IMR-90 (cell line): ENCODE results near the gene CD44. TPM values are rescaled to one million over a fixed set of nuclear protein-coding genes. Genes with fewer than 3 reads are reported as not detected.

Source experiments
- ATAC-seq: fragments of 200-7000 bp; cut with Tn5 transposase; 2 replicates; pipeline ENCODE4 v1.9.1; 2020; ENCODE audit warnings: low read depth, mild to moderate bottlenecking, moderate library complexity
- BruUV-seq: library from RNA; stranded (reverse); fragments of 400-500 nt; replicated peaks from 2 replicates; lab custom pipeline; 2021; lab: Mats Ljungman, UMichigan
- CTCF ChIA-PET: fragments of 300-600 bp; formaldehyde crosslinking; extraction: SDS; loops from one replicate; lab custom pipeline; 2021; ENCODE audit warnings: antibody characterized with exemption; lab: Yijun Ruan, JAX
- POLR2A ChIA-PET: fragments of 300-600 bp; sonication (Branson Sonifier 250); formaldehyde crosslinking; loops from one replicate; lab custom pipeline; 2022; ENCODE audit warnings: antibody characterized with exemption; ENCODE audit not compliant: unreplicated experiment; lab: Charles Lee
- DNase-seq: peaks from one replicate; pipeline ENCODE4 v3.0.0; 2013
- H2AFZ ChIP-seq: replicated peaks from 2 replicates; pipeline ENCODE3; 2013; ENCODE audit warnings: low read length, mild to moderate bottlenecking; ENCODE audit not compliant: poor library complexity
- H2AK5ac ChIP-seq: 2 replicates; pipeline ENCODE4 v1.6.1; 2013; ENCODE audit warnings: low read depth, low read length, inconsistent platforms
- H2AK9ac ChIP-seq: replicated peaks from 2 replicates; pipeline ENCODE3; 2013; ENCODE audit warnings: mild to moderate bottlenecking, low read depth, low read length, moderate library complexity; ENCODE audit not compliant: poor library complexity
- H2BK120ac ChIP-seq: 2 replicates; pipeline ENCODE4 v1.6.1; 2013; ENCODE audit warnings: low read depth, low read length, inconsistent platforms
- H2BK15ac ChIP-seq: 3 replicates; pipeline ENCODE4 v1.6.1; 2013; ENCODE audit warnings: low read depth, low read length, inconsistent platforms
- H2BK20ac ChIP-seq: 2 replicates; pipeline ENCODE4 v1.6.1; 2013; ENCODE audit warnings: low read depth, mild to moderate bottlenecking, inconsistent platforms, low read length, moderate library complexity
- H2BK5ac ChIP-seq: 2 replicates; pipeline ENCODE4 v1.6.1; 2013; ENCODE audit warnings: mild to moderate bottlenecking, low read depth, low read length, inconsistent platforms; ENCODE audit not compliant: poor library complexity, severe bottlenecking
- H3K14ac ChIP-seq: replicated peaks from 2 replicates; pipeline ENCODE4 v1.6.1; 2013; ENCODE audit warnings: low read depth, low read length, inconsistent platforms
- H3K18ac ChIP-seq: 2 replicates; pipeline ENCODE4 v1.6.1; 2013; ENCODE audit warnings: low read depth, low read length, control low read depth
- H3K23ac ChIP-seq: 2 replicates; pipeline ENCODE4 v1.6.1; 2013; ENCODE audit warnings: low read depth, low read length, inconsistent platforms
- H3K27ac ChIP-seq: 2 replicates; pipeline ENCODE4 v1.5.1; 2013; ENCODE audit warnings: mild to moderate bottlenecking, control low read depth, low read length; ENCODE audit not compliant: insufficient read depth
- H3K27me3 ChIP-seq: 2 replicates; pipeline ENCODE4 v1.6.1; 2013; ENCODE audit warnings: low read length; ENCODE audit not compliant: control insufficient read depth, insufficient read depth
- H3K36me3 ChIP-seq: 2 replicates; pipeline ENCODE4 v1.6.1; 2013; ENCODE audit warnings: low read length, mixed read lengths; ENCODE audit not compliant: control insufficient read depth, insufficient read depth
- H3K4ac ChIP-seq: 2 replicates; pipeline ENCODE4 v1.6.1; 2013; ENCODE audit warnings: low read depth, low read length, inconsistent platforms
- H3K4me1 ChIP-seq: 2 replicates; pipeline ENCODE4 v1.6.1; 2013; ENCODE audit warnings: low read length, mixed read lengths; ENCODE audit not compliant: control insufficient read depth, insufficient read depth
- H3K4me2 ChIP-seq: 2 replicates; pipeline ENCODE4 v1.6.1; 2013; ENCODE audit warnings: low read depth, mild to moderate bottlenecking, control low read depth, low read length, moderate library complexity
- H3K4me3 ChIP-seq: 2 replicates; pipeline ENCODE4 v1.5.1; 2013; ENCODE audit warnings: low read depth, mild to moderate bottlenecking, control low read depth, low read length, moderate library complexity; ENCODE audit not compliant: insufficient read depth
- H3K56ac ChIP-seq: 2 replicates; pipeline ENCODE4 v1.6.1; 2013; ENCODE audit warnings: low read length, inconsistent platforms; ENCODE audit not compliant: insufficient read depth; ENCODE audit errors: extremely low read depth
- H3K79me1 ChIP-seq, 2 experiments: 2 replicates each; pipeline ENCODE4 v1.6.1; 2013; ENCODE audit warnings: low read length in 2 of 2, inconsistent platforms in 1 of 2, low read depth in 1 of 2
- H3K9ac ChIP-seq: 2 replicates; pipeline ENCODE4 v1.6.1; 2013; ENCODE audit warnings: low read depth, low read length, control low read depth
- H3K9me1 ChIP-seq: 2 replicates; pipeline ENCODE4 v1.6.1; 2013; ENCODE audit warnings: low read length, inconsistent platforms; ENCODE audit not compliant: insufficient read depth
- H3K9me3 ChIP-seq: 2 replicates; pipeline ENCODE4 v1.6.1; 2013; ENCODE audit warnings: low read length; ENCODE audit not compliant: control insufficient read depth, insufficient read depth
- H4K20me1 ChIP-seq: 2 replicates; pipeline ENCODE4 v1.6.1; 2013; ENCODE audit warnings: low read length, inconsistent platforms; ENCODE audit not compliant: insufficient read depth
- H4K5ac ChIP-seq: 2 replicates; pipeline ENCODE4 v1.6.1; 2013; ENCODE audit warnings: mild to moderate bottlenecking, low read depth, low read length, control low read depth
- H4K8ac ChIP-seq, 2 experiments: 2 replicates each; pipeline ENCODE4 v1.6.1; 2013; ENCODE audit warnings: low read depth in 2 of 2, low read length in 2 of 2, control low read depth in 1 of 2, inconsistent platforms in 1 of 2
- H4K91ac ChIP-seq: 2 replicates; pipeline ENCODE4 v1.6.1; 2013; ENCODE audit warnings: low read depth, low read length, inconsistent platforms; ENCODE audit not compliant: insufficient read depth
- BHLHE40 ChIP-seq: fragments of 150-350 bp; IDR thresholded peaks from 2 replicates; pipeline ENCODE4 v1.6.1; 2016; ENCODE audit warnings: mild to moderate bottlenecking, low read depth, low read length
- CEBPB ChIP-seq: IDR thresholded peaks from 2 replicates; pipeline ENCODE4 v1.6.1; 2012; ENCODE audit warnings: low read depth, low read length, improper control_type of control experiment
- MAFK ChIP-seq: IDR thresholded peaks from 2 replicates; pipeline ENCODE4 v1.6.1; 2012; ENCODE audit warnings: low read depth, low read length, improper control_type of control experiment
- MAZ ChIP-seq: IDR thresholded peaks from 2 replicates; pipeline ENCODE4 v1.6.1; 2012; ENCODE audit warnings: low read depth, mild to moderate bottlenecking, low read length, improper control_type of control experiment, moderate library complexity, borderline replicate concordance
- MXI1 ChIP-seq: IDR thresholded peaks from 2 replicates; pipeline ENCODE4 v1.6.1; 2012; ENCODE audit warnings: low read depth, mild to moderate bottlenecking, low read length, moderate library complexity, borderline replicate concordance
- NFE2L2 ChIP-seq: fragments of 150-350 bp; IDR thresholded peaks from 2 replicates; pipeline ENCODE4 v1.6.1; 2016; ENCODE audit warnings: low read depth, mild to moderate bottlenecking, low read length
- SMC3 ChIP-seq: fragments of 150-350 bp; IDR thresholded peaks from 2 replicates; pipeline ENCODE4 v1.6.1; 2016; ENCODE audit warnings: low read depth, mild to moderate bottlenecking, antibody characterized with exemption, low read length, moderate library complexity
- WGBS, 2 experiments: methylation state at CpG; one replicate each; pipeline versions ENCODE4 v1.1.5 to v1.1.7; 2013; ENCODE audit warnings: missing lambda C conversion rate in 2 of 2; ENCODE audit not compliant: insufficient read length in 1 of 2; ENCODE audit errors: extremely low coverage in 2 of 2; 5-methylcytosine and 5-hydroxymethylcytosine counted together
- dilution Hi-C: fragments of 300-500 bp; cut with HindIII; formaldehyde crosslinking; loops from one replicate; pipeline ENCODE4 v1.14.3; 2018; ENCODE audit warnings: low sequenced_read_pairs; ENCODE audit not compliant: unreplicated experiment
- in situ Hi-C: fragments of 300-500 bp; cut with MboI; formaldehyde crosslinking; loops from 3 replicates; pipeline ENCODE4 v1.14.3; 2019; ENCODE audit warnings: low sequenced_read_pairs, inconsistent platforms, mixed read lengths
- intact Hi-C: fragments of 100-400 bp; cut with micrococcal nuclease; formaldehyde crosslinking; loops from 2 replicates; pipeline ENCODE4 v1.10.0; 2022
- polyA plus RNA-seq, 3 experiments: library from polyadenylated mRNA; depleted of rRNA; stranded (reverse); fragments of >200 nt; gene quantifications; 2 replicates each; pipeline ENCODE4 v1.2.3, GENCODE V29; 2012; ENCODE audit warnings: low replicate concordance in 1 of 3
- total RNA-seq: library from RNA; depleted of rRNA; stranded (reverse); fragments of >200 nt; gene quantifications from 2 replicates; pipeline ENCODE4 v1.2.3, GENCODE V29; 2012
- TF ChIP-seq, protein P1 (sequence below): fragments of 150-350 bp; IDR thresholded peaks from 2 replicates; pipeline ENCODE4 v1.6.1; 2016; ENCODE audit warnings: low read depth, mild to moderate bottlenecking, low read length, moderate library complexity, borderline replicate concordance
- TF ChIP-seq, protein P2 (sequence below): fragments of 150-350 bp; IDR thresholded peaks from 2 replicates; pipeline ENCODE4 v1.6.1; 2017; ENCODE audit warnings: mild to moderate bottlenecking, antibody characterized with exemption, low read length, low read depth
- TF ChIP-seq, protein P3 (sequence below): conservative IDR thresholded peaks from 2 replicates; pipeline ENCODE4 v1.5.1; 2012; ENCODE audit warnings: mild to moderate bottlenecking, low read depth, low read length, improper control_type of control experiment

Gene CD44
- total and polyA plus RNA-seq, 2 of the 4 experiments (the other 2 are of a cell fraction), result 357 to 947 TPM

- Histone ChIP-seq H4K20me1 (peaks cover 90% of the 10 kb centered on the region), H2BK120ac (0 out of 2 replicates have a peak overlapping the region, but pooled peaks have one; percentile 54), H3K56ac (no peak overlapping the region), H3K79me1 (peaks cover 5 to 78% of the 10 kb centered on the region in 2 experiments), H2BK15ac (0 out of 3 replicates have a peak overlapping the region, but pooled peaks have one; percentile 4), H3K9ac (no peak overlapping the region), H2BK20ac (no peak overlapping the region), H3K27me3 (no peaks in the 10 kb centered on the region), H3K23ac (no peak overlapping the region; the same call in 1 of the 2 replicates), H4K8ac (peak overlapping the region in 1 of 2 experiments; percentile 4; a peak in 1 of 4 replicates), H3K4me3 (no peak overlapping the region), H2AK5ac (no peak overlapping the region), H3K14ac (0 out of 2 replicates have a peak overlapping the region, but pooled peaks have one; percentile 44), H3K4me2 (no peak overlapping the region), H4K5ac (no peak overlapping the region), H3K4me1 (peaks cover 33% of the 10 kb centered on the region), H3K9me3 (no peaks in the 10 kb centered on the region), H2AFZ (no peak overlapping the region), H2AK9ac (no peak overlapping the region), H3K9me1 (peaks cover 48% of the 10 kb centered on the region), H3K27ac (no peak overlapping the region; the same call in 1 of the 2 replicates), H3K18ac (no peak overlapping the region; the same call in 1 of the 2 replicates), H3K4ac (no peak overlapping the region), H4K91ac (no peak overlapping the region), H2BK5ac (peak overlapping the region; percentile 43), H3K36me3 (peaks cover 22% of the 10 kb centered on the region)
- in situ Hi-C loops (loop anchor here (25.0 kb wide), 1 partner anchor 584 kb away; no protein-coding TSS in a partner anchor), intact Hi-C loops (no loop called here), dilution Hi-C loops (no loop called here)
- ATAC-seq (no peak), DNase-seq (no peak)
- no CpG with 5 or more reads among the region's 1 CpG for WGBS, 2 experiments
- ChIA-PET POLR2A (no interaction called here), CTCF (no interaction called here)
- TF ChIP-seq, protein P1, sequence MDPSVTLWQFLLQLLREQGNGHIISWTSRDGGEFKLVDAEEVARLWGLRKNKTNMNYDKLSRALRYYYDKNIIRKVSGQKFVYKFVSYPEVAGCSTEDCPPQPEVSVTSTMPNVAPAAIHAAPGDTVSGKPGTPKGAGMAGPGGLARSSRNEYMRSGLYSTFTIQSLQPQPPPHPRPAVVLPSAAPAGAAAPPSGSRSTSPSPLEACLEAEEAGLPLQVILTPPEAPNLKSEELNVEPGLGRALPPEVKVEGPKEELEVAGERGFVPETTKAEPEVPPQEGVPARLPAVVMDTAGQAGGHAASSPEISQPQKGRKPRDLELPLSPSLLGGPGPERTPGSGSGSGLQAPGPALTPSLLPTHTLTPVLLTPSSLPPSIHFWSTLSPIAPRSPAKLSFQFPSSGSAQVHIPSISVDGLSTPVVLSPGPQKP, result no peak
- TF ChIP-seq CEBPB, result no peak
- no peak for TF ChIP-seq SMC3
- no peak for TF ChIP-seq BHLHE40
- no peak for TF ChIP-seq MAZ
- TF ChIP-seq, protein P2, sequence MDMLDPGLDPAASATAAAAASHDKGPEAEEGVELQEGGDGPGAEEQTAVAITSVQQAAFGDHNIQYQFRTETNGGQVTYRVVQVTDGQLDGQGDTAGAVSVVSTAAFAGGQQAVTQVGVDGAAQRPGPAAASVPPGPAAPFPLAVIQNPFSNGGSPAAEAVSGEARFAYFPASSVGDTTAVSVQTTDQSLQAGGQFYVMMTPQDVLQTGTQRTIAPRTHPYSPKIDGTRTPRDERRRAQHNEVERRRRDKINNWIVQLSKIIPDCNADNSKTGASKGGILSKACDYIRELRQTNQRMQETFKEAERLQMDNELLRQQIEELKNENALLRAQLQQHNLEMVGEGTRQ, result no peak
- TF ChIP-seq MXI1, result no peak
- TF ChIP-seq, protein P3, sequence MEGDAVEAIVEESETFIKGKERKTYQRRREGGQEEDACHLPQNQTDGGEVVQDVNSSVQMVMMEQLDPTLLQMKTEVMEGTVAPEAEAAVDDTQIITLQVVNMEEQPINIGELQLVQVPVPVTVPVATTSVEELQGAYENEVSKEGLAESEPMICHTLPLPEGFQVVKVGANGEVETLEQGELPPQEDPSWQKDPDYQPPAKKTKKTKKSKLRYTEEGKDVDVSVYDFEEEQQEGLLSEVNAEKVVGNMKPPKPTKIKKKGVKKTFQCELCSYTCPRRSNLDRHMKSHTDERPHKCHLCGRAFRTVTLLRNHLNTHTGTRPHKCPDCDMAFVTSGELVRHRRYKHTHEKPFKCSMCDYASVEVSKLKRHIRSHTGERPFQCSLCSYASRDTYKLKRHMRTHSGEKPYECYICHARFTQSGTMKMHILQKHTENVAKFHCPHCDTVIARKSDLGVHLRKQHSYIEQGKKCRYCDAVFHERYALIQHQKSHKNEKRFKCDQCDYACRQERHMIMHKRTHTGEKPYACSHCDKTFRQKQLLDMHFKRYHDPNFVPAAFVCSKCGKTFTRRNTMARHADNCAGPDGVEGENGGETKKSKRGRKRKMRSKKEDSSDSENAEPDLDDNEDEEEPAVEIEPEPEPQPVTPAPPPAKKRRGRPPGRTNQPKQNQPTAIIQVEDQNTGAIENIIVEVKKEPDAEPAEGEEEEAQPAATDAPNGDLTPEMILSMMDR, result no peak
- no peak for TF ChIP-seq NFE2L2
- TF ChIP-seq MAFK, result no peak
- BruUV-seq, result no TSS peak
Measured at GRCh38 chr11:35171226-35171625, 32.3 kb downstream of the CD44 start.
